HepG2 (cell line): Measurements from ENCODE around the gene ACVR2A. TPM values are rescaled to one million over a fixed set of nuclear protein-coding genes. Genes with fewer than 3 reads are reported as not detected.

ENCODE experiments used
- ASH2L ChIP-seq: fragments of 300-600, 200-600 bp; sonication (generic); IDR thresholded peaks from 2 replicates; pipeline ENCODE4 v1.7.0; 2017; ENCODE audit warnings: low read depth, mild to moderate bottlenecking, moderate library complexity, mixed read lengths, low read length; ENCODE audit not compliant: insufficient read length
- ERF ChIP-seq: IDR thresholded peaks from 2 replicates; pipeline ENCODE4 v1.6.1; 2018; ENCODE audit warnings: missing biosample characterization, missing genetic modification reagents
- HMGXB4 ChIP-seq, 2 experiments: sonication (generic) in 1 of 2; formaldehyde crosslinking in 1 of 2; IDR thresholded peaks; 2 replicates each; pipeline versions ENCODE4 v1.4.0 to v1.6.1; 2018 to 2020; ENCODE audit warnings: missing genetic modification reagents in 2 of 2, borderline replicate concordance in 1 of 2, low read depth in 1 of 2, mild to moderate bottlenecking in 1 of 2, missing biosample characterization in 1 of 2
- HNRNPLL ChIP-seq: fragments of 200-400 bp; formaldehyde crosslinking; IDR thresholded peaks from 2 replicates; pipeline ENCODE4 v1.6.1; 2017; ENCODE audit warnings: mild to moderate bottlenecking, low read depth, low read length; ENCODE audit not compliant: poor library complexity, severe bottlenecking
- KLF16 ChIP-seq, 2 experiments: sonication (generic) in 1 of 2; formaldehyde crosslinking in 1 of 2; IDR thresholded peaks; 2 replicates each; pipeline versions ENCODE4 v1.6.1 to v1.8.0; 2016 to 2023; ENCODE audit warnings: missing genetic modification reagents in 2 of 2, missing compliant biosample characterization in 1 of 2
- KMT2A ChIP-seq: sonication (generic); formaldehyde crosslinking; IDR thresholded peaks from 2 replicates; pipeline ENCODE4 v1.4.0; 2020; ENCODE audit warnings: missing genetic modification reagents
- NAIF1 ChIP-seq: sonication (generic); formaldehyde crosslinking; IDR thresholded peaks from 2 replicates; pipeline ENCODE4 v1.5.0; 2020; ENCODE audit warnings: mild to moderate bottlenecking, missing genetic modification reagents, borderline replicate concordance
- NKX3-1 ChIP-seq: sonication (generic); formaldehyde crosslinking; IDR thresholded peaks from 2 replicates; pipeline ENCODE4 v1.5.0; 2020; ENCODE audit warnings: missing genetic modification reagents
- POLR2A ChIP-seq, 2 experiments: IDR thresholded peaks; 2 replicates each; pipeline ENCODE4 v1.6.1; 2011; ENCODE audit warnings: low read depth in 2 of 2, low read length in 2 of 2, mild to moderate bottlenecking in 1 of 2, moderate library complexity in 1 of 2; ENCODE audit not compliant: insufficient read depth in 1 of 2
- RBM39 ChIP-seq: fragments of 200-400 bp; formaldehyde crosslinking; IDR thresholded peaks from one replicate; pipeline ENCODE4 v1.6.1; 2018; ENCODE audit warnings: antibody characterized with exemption, mild to moderate bottlenecking, low read depth, low read length; ENCODE audit not compliant: poor library complexity, severe bottlenecking
- REST ChIP-seq, 2 experiments: IDR thresholded peaks; 2 replicates each; pipeline ENCODE4 v1.6.1; 2011 to 2012; ENCODE audit warnings: low read length in 2 of 2, borderline replicate concordance in 1 of 2, low read depth in 1 of 2, mild to moderate bottlenecking in 1 of 2, moderate library complexity in 1 of 2
- SAP130 ChIP-seq: IDR thresholded peaks from 2 replicates; pipeline ENCODE4 v1.6.1; 2016; ENCODE audit warnings: low read depth
- SIN3A ChIP-seq: IDR thresholded peaks from 2 replicates; pipeline ENCODE4 v1.6.1; 2011; ENCODE audit warnings: low read depth, mild to moderate bottlenecking, control low read depth, low read length, borderline replicate concordance
- UBTF ChIP-seq: sonication (generic); formaldehyde crosslinking; IDR thresholded peaks from 2 replicates; pipeline ENCODE4 v1.4.0; 2020; ENCODE audit warnings: mild to moderate bottlenecking, missing genetic modification reagents
- XRCC5 ChIP-seq: fragments of 200-400 bp; formaldehyde crosslinking; optimal IDR thresholded peaks from 2 replicates; pipeline ENCODE3; 2017; ENCODE audit warnings: mild to moderate bottlenecking, low read length
- YY1 ChIP-seq: IDR thresholded peaks from 2 replicates; pipeline ENCODE4 v1.6.1; 2011; ENCODE audit warnings: low read length, low read depth, moderate library complexity, mild to moderate bottlenecking; ENCODE audit not compliant: insufficient read depth, insufficient replicate concordance
- ZNF20 ChIP-seq: sonication (generic); formaldehyde crosslinking; IDR thresholded peaks from 2 replicates; pipeline ENCODE4 v1.4.0; 2020; ENCODE audit warnings: mild to moderate bottlenecking, moderate library complexity, missing genetic modification reagents
- ZNF558 ChIP-seq: sonication (generic); formaldehyde crosslinking; IDR thresholded peaks from 2 replicates; pipeline ENCODE4 v1.9.0; 2022; ENCODE audit warnings: mild to moderate bottlenecking, missing genetic modification reagents, borderline replicate concordance
- polyA plus RNA-seq, 8 experiments: library from polyadenylated mRNA; depleted of rRNA in 3 of 8; stranded (reverse) in 7 of 8; unstranded in 1 of 8; fragments of >200 nt; fragmentation: Illumina TruSeq in 4 of 8; extraction: Trizol in 4 of 8; gene quantifications; 2 replicates each; pipeline versions ENCODE4 v1.2.1 to v1.2.3, GENCODE V29; 2011 to 2016; ENCODE audit warnings: low read depth in 4 of 8, missing spikeins in 1 of 8, mixed read lengths in 1 of 8; ENCODE audit not compliant: insufficient read depth in 1 of 8
- total RNA-seq, 5 experiments: library from RNA; depleted of rRNA; stranded (reverse); fragments of >200 nt; fragmentation: Illumina TruSeq; extraction: Trizol; gene quantifications; 2 replicates each; pipeline ENCODE4 v1.2.3, GENCODE V29; 2016; ENCODE audit warnings: low read depth in 1 of 5

ACVR2A gene
- total and polyA plus RNA-seq, 2 of the 13 experiments (the other 11 are each of a cell fraction or from before 2014, with no cell fraction given): 8.3 to 18.0 TPM

GRCh38 chr2:147844697-147845410 lies at the start of gene ACVR2A (continued):
- 0 out of 2 replicates have a peak, but pooled peaks have one; percentile 12 for TF ChIP-seq NKX3-1 (CRISPR knock-in tag)
- peak; percentile 63 for TF ChIP-seq SIN3A
- TF ChIP-seq HMGXB4 (CRISPR knock-in tag; IDR thresholded peaks at IDR 0.05; ENCODE audit: borderline replicate concordance in 1 of 2, low read depth in 1 of 2): 0 out of 4 replicates have a peak, but pooled peaks of 1 of the 2 experiments have one; percentile 13
- 0 out of 2 replicates have a peak, but pooled peaks have one; percentile 9 for TF ChIP-seq ZNF20 (CRISPR knock-in tag)
- TF ChIP-seq ASH2L: peak; percentile 73
- TF ChIP-seq KLF16 (CRISPR knock-in tag; IDR thresholded peaks at IDR 0.05): no peak
- peak; percentile 69 for TF ChIP-seq RBM39
- TF ChIP-seq SAP130 (CRISPR knock-in tag): peak; percentile 28
- 0 out of 2 replicates have a peak, but pooled peaks have one; percentile 31 for TF ChIP-seq ERF (CRISPR knock-in tag)
- peak; percentile 12 for TF ChIP-seq HNRNPLL
- TF ChIP-seq NAIF1 (CRISPR knock-in tag): no peak
- peak; percentile 12 for TF ChIP-seq XRCC5
- TF ChIP-seq POLR2A (IDR thresholded peaks at IDR 0.05; ENCODE audit: insufficient read depth in 1 of 2, low read depth in 2 of 2, low read length in 2 of 2): peak in 1 of 2 experiments; percentile 51; a peak in 2 of 4 replicates
- TF ChIP-seq UBTF (CRISPR knock-in tag): peak; percentile 14; the same call in 1 of the 2 replicates
- peak; percentile 4; the same call in 1 of the 2 replicates for TF ChIP-seq KMT2A (CRISPR knock-in tag)
- TF ChIP-seq REST (IDR thresholded peaks at IDR 0.05; ENCODE audit: borderline replicate concordance in 1 of 2, low read depth in 1 of 2, low read length in 2 of 2): 0 out of 4 replicates have a peak, but pooled peaks of 1 of the 2 experiments have one; percentile 68
- 0 out of 2 replicates have a peak, but pooled peaks have one; percentile 2 for TF ChIP-seq ZNF558 (CRISPR knock-in tag)
- TF ChIP-seq YY1: peak; percentile 53
